AG09309 (cell line): ENCODE results near the gene TRAT1.
"Not testable (repeated sequence)": the region's sequence is repeated elsewhere in the genome, so short reads cannot be mapped to it uniquely, and the experiment has no call there.

Experiments
- DNase-seq: peaks from one replicate; pipeline ENCODE4 v3.0.0-alpha.2; 2010; ENCODE audit warnings: low read depth
- H3K4me3 ChIP-seq: 2 replicates; pipeline ENCODE4 v1.5.1; 2011; ENCODE audit warnings: mild to moderate bottlenecking, low read depth, low read length, moderate library complexity; ENCODE audit not compliant: control insufficient read depth
- CTCF ChIP-seq: IDR thresholded peaks from 2 replicates; pipeline ENCODE4 v1.5.1; 2011; ENCODE audit warnings: mild to moderate bottlenecking, low read depth, low read length, inconsistent platforms; ENCODE audit not compliant: insufficient read depth, control insufficient read depth; ENCODE audit errors: missing control alignments

Gene TRAT1

GRCh38 chr3:108806316-108806715 is 16.3 kb upstream of the TRAT1 start:
- TF ChIP-seq CTCF: no peak
- no peak overlapping the region for H3K4me3 ChIP-seq
- no peak for DNase-seq

GRCh38 chr3:108818404-108818803 is 4.2 kb upstream of the TRAT1 start:
- DNase-seq: no peak
- peak; percentile 6 for TF ChIP-seq CTCF
- no peak overlapping the region for H3K4me3 ChIP-seq

- DNase-seq: no peak
- TF ChIP-seq CTCF: no peak
- H3K4me3 ChIP-seq: no peak overlapping the region
These were observed 2.0 kb upstream of the TRAT1 start for GRCh38 chr3:108820586-108820985.

GRCh38 chr3:108823227-108823626 is 641 bp downstream of the TRAT1 start:
- H3K4me3 ChIP-seq: no peak overlapping the region
- TF ChIP-seq CTCF: no peak
- no peak for DNase-seq

GRCh38 chr3:108823803-108824202 is 1.2 kb downstream of the TRAT1 start:
- H3K4me3 ChIP-seq, DNase-seq: not testable (repeated sequence)

GRCh38 chr3:108826309-108827187 is 4.0 kb downstream of the TRAT1 start:
- DNase-seq: no peak
- no peak for TF ChIP-seq CTCF
- H3K4me3 ChIP-seq: no peak overlapping the region

- no peak for DNase-seq
- no peak overlapping the region for H3K4me3 ChIP-seq
- TF ChIP-seq CTCF: no peak
These were observed 7.8 kb downstream of the TRAT1 start for GRCh38 chr3:108830381-108830780.
